Right ventricle myocardium superior (tissue), 1 donor: Measurements from ENCODE around the gene SLC35E2B. TPM values are rescaled to one million over a fixed set of nuclear protein-coding genes. Genes with fewer than 3 reads are reported as not detected.
"Not testable (repeated sequence)": the region's sequence is repeated elsewhere in the genome, so short reads cannot be mapped to it uniquely, and the experiment has no call there.

Experiments
- ATAC-seq: fragments of 200-7000 bp; cut with Tn5 transposase; one replicate; pipeline ENCODE4 v1.9.1; 2020; ENCODE audit warnings: mild to moderate bottlenecking; ENCODE audit not compliant: poor library complexity
- DNase-seq: peaks from one replicate; pipeline ENCODE4 v3.0.0-alpha.2; 2020
- intact Hi-C: fragments of 100-400 bp; cut with DNase I; formaldehyde crosslinking; loops from one replicate; pipeline ENCODE4 v1.11.2; 2022
- total RNA-seq: library from RNA; stranded (reverse); fragmentation: NEBNext Ultra II Directional; extraction: Animal tissue kit (Norgen Biotek cat#: 25700); gene quantifications from one replicate; pipeline ENCODE4 v1.2.1, GENCODE V29; 2021
- donor health status: DM: no; HTN: yes; CAD: no; lungs with severe emphysema.

The SLC35E2B gene
- total RNA-seq, 1 donor from 2014 or later = 20.4 TPM

- no peak for ATAC-seq
- DNase-seq = no peak
- intact Hi-C loops = no loop called here
These were observed 12.3 kb downstream of the SLC35E2B start for GRCh38 chr1:1680031-1680911.

- intact Hi-C loops = no loop called here
- ATAC-seq (peak; percentile 51), DNase-seq (peak; percentile 38)
These were observed 13.8 kb downstream of the SLC35E2B start for GRCh38 chr1:1678581-1679380.

GRCh38 chr1:1677718-1678580 is 14.6 kb downstream of the SLC35E2B start:
- DNase-seq = peak; percentile 33
- peak; percentile 9 for ATAC-seq
- intact Hi-C loops = no loop called here

GRCh38 chr1:1676087-1676486 is 16.5 kb downstream of the SLC35E2B start:
- DNase-seq, intact Hi-C loops, ATAC-seq: not testable (repeated sequence)

- intact Hi-C loops, ATAC-seq, DNase-seq: not testable (repeated sequence)
These were observed 17.4 kb downstream of the SLC35E2B start for GRCh38 chr1:1675218-1675617.

- intact Hi-C loops, DNase-seq, ATAC-seq: not testable (repeated sequence)
These were observed 17.8 kb downstream of the SLC35E2B start for GRCh38 chr1:1674806-1675205.

- DNase-seq (no peak), ATAC-seq (no peak)
- intact Hi-C loops = no loop called here
These were observed 20.2 kb downstream of the SLC35E2B start for GRCh38 chr1:1672181-1672965.

- ATAC-seq (no peak), DNase-seq (no peak)
- intact Hi-C loops = no loop called here
These were observed 21.1 kb downstream of the SLC35E2B start for GRCh38 chr1:1671365-1672119.

- no peak for DNase-seq
- ATAC-seq = no peak
- intact Hi-C loops = no loop called here
These were observed 21.7 kb downstream of the SLC35E2B start for GRCh38 chr1:1670866-1671265.

GRCh38 chr1:1669468-1670440 is 22.8 kb downstream of the SLC35E2B start:
- intact Hi-C loops = loop anchor here (5.0 kb wide), 1 partner anchor 52 kb away; the partner anchor contains the start of gene MIB2
- DNase-seq (no peak), ATAC-seq (no peak)

- DNase-seq = no peak
- intact Hi-C loops = loop anchor here (5.0 kb wide), 1 partner anchor 49 kb away; the partner anchor contains the start of gene MIB2
- ATAC-seq = no peak
These were observed 26.1 kb downstream of the SLC35E2B start for GRCh38 chr1:1666526-1666925.

GRCh38 chr1:1665815-1666251 is 26.8 kb downstream of the SLC35E2B start:
- intact Hi-C loops = loop anchor here (5.0 kb wide), 1 partner anchor 49 kb away; the partner anchor contains the start of gene MIB2
- DNase-seq (no peak), ATAC-seq (no peak)

GRCh38 chr1:1664941-1665814 is 27.4 kb downstream of the SLC35E2B start:
- ATAC-seq = no peak
- intact Hi-C loops = loop anchor here (5.0 kb wide), 1 partner anchor 48 kb away; the partner anchor contains the start of gene MIB2
- DNase-seq = no peak

- ATAC-seq, intact Hi-C loops, DNase-seq: not testable (repeated sequence)
These were observed 28.3 kb downstream of the SLC35E2B start for GRCh38 chr1:1664318-1664717.
